CD4-positive, alpha-beta T cell treated with Interleukin-15 for 4 hours (primary cell): ENCODE measurements around the gene PEX3.

ENCODE experiments used
- DNase-seq: peaks from one replicate; pipeline ENCODE4 v3.0.0-alpha.2; 2020; ENCODE audit warnings: low spot score

Gene PEX3

GRCh38 chr6:143539106-143539505 lies 88.5 kb downstream of the PEX3 start:
- no peak for DNase-seq

DNA sequence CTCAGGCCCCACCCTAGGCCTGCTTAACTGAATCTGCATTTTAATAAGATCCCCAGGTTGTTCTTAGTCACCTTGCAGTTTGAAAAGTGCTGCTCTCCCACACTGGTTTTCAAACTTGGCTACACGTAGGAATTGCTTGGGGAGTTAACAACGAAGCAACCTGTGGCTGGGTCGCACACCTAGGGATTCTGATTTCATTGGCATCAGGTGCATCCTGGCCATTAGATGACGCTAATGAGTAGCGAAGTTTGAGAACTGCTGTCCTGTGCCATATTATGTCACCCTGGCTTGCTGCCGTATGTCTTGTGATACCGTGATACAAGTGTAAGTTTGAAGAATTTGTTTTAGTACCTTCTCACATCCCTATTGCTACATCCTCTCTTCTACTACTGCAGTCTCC lies 89.1 kb downstream of the PEX3 start:
- peak; percentile 48 for DNase-seq

DNA sequence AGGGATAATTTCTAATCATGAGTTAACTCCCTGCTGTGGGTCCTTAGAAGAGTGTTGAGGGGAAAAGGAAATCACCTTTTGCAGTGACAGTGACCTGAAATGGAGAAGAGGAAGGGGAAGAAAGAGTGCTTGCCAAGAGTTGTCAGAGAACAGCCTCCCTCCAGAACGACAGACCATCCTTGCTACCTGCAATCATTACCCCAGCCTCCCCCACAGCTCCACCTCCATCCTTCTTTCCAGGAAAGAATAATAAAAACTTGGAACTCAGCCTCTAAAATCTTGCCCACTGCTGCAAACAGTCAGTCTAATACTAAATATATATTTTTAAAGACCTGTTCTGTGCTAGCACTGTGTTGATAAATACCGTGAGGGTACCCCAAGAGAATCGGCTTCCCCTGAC lies 89.6 kb downstream of the PEX3 start:
- DNase-seq: no peak
